ENCODE measurements around the gene XCL1.
A peak's percentile ranks its signal among the peaks of the same experiment; 100 is the strongest.
"Not testable (repeated sequence)": the region's sequence is repeated elsewhere in the genome, so short reads cannot be mapped to it uniquely, and the experiment has no call there.

The XCL1 gene

GRCh38 chr1:168567568-168567967 is 8.8 kb upstream of the XCL1 start:
- DNase-seq = no peak

- no peak for DNase-seq
These were observed 8.1 kb upstream of the XCL1 start for GRCh38 chr1:168568346-168568745.

DNA sequence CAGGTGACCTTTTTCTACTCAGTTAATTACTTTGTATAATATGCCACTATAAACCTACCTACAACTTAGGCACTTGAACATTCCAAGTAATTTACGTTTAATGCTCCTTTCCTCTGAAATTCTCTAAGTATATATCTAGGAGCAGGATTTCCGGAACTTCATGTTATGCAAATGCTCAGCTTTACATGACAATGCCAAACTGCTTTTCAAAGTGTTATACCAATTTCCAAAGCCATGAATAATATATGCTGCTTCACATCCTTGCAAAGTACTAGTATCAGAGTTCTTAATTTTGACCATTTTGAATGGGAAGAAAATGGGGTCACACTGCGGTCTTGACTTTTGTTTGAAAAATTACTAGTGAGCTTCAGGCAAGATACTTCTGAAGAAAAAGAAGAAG is 5.8 kb upstream of the XCL1 start:
- no peak for DNase-seq

DNA sequence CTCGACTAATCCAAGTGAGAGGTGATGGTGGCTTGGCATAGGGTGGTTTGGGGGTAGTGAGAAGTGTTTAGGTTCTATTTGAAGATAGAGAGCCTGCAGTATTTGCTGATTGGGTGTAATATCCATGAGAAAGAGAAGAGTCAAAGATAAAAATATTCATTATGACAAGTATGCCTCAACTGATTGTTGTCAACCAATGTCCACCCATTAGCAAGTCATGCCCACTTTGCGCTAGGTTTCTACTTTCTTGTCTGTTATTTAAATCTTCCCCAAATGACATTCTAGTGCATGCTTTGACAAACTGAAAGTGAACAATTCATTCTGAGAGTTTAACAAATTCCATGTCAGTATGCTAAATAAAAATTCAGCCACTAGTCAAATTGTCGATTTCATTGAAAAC is 3.8 kb upstream of the XCL1 start:
- DNase-seq = no peak

- peak; percentile 41 to 66 (median 58) for DNase-seq
These were observed 2.2 kb upstream of the XCL1 start for GRCh38 chr1:168574234-168574633.

GRCh38 chr1:168578531-168579185 is 2.3 kb downstream of the XCL1 start:
- not testable (repeated sequence) for DNase-seq

- DNase-seq = not testable (repeated sequence)
These were observed 3.9 kb downstream of the XCL1 start for GRCh38 chr1:168580290-168580689.

GRCh38 chr1:168580991-168581390 is 4.6 kb downstream of the XCL1 start:
- DNase-seq = not testable (repeated sequence)

DNA sequence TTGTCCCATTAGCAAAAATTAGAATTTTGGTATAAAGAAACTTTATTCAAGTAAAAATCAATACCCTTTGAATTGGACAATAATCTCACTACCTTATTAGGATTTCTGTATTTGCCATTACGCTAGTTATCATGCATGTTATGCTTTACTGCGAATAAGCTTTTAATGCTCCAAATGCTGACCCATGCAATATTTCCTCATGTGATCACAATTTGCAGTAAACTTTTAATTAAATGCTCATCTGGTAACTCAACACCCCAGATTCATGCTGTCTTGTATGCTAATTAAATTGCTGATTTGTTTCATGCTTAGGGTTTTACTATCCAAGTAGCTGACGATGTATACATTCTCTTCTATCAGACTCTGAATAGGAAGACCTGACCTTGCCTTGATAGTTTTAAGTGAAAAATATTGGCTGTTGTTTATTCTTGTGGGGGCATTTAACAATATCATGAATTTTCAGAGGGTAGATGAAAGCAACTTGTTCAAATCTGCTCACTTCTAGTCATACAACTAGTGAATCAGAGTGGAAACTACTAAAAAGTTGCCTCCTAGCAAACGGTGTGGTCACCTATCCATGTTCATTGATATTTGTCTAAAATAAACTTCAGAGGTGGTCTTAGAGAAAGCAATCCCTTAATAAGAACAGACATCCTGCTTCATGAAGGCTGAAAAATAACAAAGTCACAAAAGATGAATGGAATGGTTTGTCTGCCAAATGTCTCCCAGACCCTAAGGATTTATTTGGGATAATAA is 5.6 kb downstream of the XCL1 start:
- no peak for DNase-seq

DNA sequence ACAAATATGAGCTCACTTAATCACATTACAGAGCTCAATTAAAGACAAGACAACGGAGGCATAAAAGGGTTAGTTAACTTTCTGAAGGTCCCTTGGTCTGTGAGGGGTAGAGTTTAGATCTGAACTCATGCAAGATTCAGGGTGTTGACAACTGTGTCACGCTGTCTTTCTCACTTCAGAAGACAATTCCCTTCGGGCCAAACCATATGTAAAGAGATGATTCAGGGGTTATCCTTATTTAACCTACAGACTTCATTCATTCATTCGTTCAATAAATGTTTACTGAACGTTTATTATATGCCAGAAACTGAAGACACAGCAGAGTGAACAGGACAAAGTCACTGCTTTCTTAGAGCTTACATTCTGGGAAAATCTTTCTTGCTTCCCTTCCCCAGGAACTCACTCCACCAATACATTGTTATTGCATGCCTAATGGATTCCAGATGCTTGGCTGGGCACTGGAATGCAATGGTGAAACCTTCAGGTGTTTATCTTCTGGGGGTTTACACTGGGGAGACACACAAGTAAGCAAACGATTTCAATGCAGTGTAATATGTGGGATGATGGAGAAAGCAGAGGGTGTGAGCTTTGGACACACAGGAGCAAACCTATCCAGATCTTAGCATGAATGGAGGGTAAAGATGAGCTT is 6.4 kb downstream of the XCL1 start:
- DNase-seq = no peak

DNA sequence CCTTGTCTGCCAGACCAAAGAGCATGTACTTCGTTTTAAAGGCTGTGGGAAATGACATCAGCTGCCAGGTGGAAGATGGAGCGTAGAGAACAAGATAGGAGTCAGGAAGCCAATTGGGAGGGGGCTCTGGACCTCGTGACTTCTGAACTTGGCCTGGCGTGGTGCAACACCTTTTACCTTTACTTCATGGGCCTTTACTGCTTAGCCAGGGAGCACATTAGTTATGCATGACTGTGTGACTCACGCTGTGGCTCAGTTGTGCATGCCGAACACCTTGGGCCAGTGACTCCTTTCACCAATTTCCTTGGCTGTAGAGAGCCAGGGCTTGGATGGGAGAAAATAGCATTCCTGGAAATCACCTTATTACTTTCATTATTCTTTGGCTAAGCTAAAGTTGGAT is 7.2 kb downstream of the XCL1 start:
- DNase-seq = no peak

DNA sequence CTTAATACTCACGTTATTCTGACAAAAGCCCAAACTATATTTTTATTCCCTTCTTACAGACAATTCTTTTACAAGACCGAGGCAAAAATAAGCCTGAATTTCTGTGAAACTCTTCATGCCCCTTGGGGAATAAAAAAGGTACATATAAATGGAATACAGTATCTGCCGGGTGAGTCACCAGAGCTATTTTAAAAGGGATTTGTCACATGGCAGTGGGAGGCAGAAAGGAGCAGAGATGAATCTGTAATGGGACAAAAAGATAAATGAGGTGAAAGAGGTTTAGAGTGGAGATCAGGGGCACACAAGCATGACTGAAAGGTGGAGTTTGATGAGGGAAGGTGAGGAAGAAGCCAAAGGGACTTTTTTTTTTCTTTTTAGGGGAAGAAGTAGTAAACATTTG is 8.8 kb downstream of the XCL1 start:
- DNase-seq = peak in 2 of 4 experiments; percentile 5 to 16

GRCh38 chr1:168585937-168586336 is 9.5 kb downstream of the XCL1 start:
- DNase-seq = no peak

GRCh38 chr1:168589167-168589566 is 12.8 kb downstream of the XCL1 start:
- DNase-seq = no peak

DNA sequence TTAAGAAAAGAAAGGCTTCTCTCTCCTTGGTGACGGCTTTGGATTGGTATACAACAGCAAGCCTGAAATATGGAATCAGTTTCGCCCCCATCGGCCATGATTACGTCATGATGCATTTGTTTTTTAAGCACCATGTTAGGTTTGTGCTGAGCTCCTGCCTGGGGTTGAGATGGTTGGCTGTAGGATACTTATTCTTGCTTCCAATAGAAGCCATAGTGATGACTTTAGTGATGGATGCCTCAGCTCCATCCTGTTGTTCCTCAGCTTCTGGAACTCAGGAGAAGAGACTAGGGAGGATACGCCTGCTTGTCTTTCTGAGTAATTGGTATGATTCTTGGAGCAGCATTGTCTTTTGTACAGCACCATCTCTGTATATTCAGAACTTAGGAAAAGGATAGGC is 14.7 kb downstream of the XCL1 start:
- no peak for DNase-seq

- no peak for DNase-seq
These were observed 15.3 kb downstream of the XCL1 start for GRCh38 chr1:168591641-168592250.

GRCh38 chr1:168595403-168595802 is 19.0 kb downstream of the XCL1 start:
- not testable (repeated sequence) for DNase-seq

- DNase-seq = no peak
These were observed 21.7 kb downstream of the XCL1 start for GRCh38 chr1:168598125-168598524.

DNA sequence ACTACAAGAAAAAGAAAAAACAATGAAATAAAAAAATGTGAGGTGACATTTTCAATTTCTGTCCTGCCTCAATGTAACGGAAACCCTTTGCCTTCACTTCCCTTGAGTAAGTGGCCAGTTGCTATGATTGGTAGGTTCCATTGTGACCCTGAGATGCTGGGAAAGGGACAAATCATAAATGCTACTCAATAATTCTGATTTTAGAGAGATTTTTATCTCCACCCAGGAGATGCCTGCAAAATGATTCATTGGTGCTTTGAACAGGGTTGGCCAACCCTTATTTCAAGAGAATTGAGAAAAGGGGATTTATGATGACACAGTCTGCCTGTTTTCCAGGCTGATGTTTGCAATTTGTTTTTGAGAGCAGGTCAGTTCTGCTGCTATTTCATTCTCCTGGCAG is 22.5 kb downstream of the XCL1 start:
- DNase-seq = no peak

DNA sequence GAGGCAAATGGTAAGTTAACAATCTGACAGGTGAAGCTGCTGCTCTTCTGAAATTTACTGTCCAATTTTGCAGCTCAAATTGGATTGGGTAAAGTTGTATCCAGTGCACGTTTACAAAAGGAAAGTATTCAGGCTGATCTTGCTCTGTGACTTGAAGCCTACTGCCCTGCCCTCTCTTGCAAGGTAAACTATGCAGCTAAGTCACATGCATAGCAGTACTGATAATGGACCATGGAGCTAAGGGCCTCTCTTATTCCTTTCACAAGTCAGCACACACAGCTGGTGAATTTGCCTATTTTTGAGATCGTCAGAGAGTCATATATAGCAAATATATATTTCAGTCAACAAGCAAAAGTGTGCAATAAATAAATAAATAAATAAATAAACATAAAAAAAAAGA is 23.2 kb downstream of the XCL1 start:
- DNase-seq = no peak

DNA sequence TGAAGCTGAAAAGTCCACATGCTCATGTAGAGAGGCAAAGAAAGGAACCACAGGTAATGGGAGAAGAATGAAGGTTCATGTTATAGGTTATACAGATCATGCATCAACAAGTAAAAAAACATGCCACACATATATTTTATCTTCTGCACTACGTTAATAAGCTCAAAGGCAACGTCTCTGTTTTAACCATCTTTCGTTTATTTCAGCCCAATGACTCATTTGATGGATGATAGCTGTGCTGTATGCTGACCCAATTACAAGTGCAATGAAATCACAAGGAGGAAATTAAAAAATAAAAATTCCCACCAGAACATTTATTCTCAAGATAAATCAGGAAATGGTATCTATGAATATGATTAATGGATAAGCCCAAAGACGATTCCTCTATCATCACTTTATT is 24.6 kb downstream of the XCL1 start:
- DNase-seq = no peak

- peak; percentile 72 to 82 (median 76) for DNase-seq
These were observed 27.2 kb downstream of the XCL1 start for GRCh38 chr1:168603501-168604110.

GRCh38 chr1:168605443-168605842 is 29.0 kb downstream of the XCL1 start:
- DNase-seq = no peak
